WTC11 (cell line): ENCODE results near the gene PLEKHH2.

Experiments used
- ATF1 ChIP-seq: sonication (generic); formaldehyde crosslinking; IDR thresholded peaks from 2 replicates; pipeline ENCODE4 v1.8.1; 2023; ENCODE audit warnings: mild to moderate bottlenecking, moderate library complexity, missing genetic modification reagents
- NFYB ChIP-seq: sonication (generic); formaldehyde crosslinking; conservative IDR thresholded peaks from 2 replicates; pipeline ENCODE4 v1.8.0; 2022; ENCODE audit warnings: low read depth, missing genetic modification reagents
- TEAD4 ChIP-seq: sonication (generic); formaldehyde crosslinking; IDR thresholded peaks from 2 replicates; pipeline ENCODE4 v1.8.0; 2022; ENCODE audit warnings: mild to moderate bottlenecking, missing genetic modification reagents
- ZNF219 ChIP-seq: sonication (generic); formaldehyde crosslinking; IDR thresholded peaks from 2 replicates; pipeline ENCODE4 v1.8.0; 2023; ENCODE audit warnings: missing genetic modification reagents, mild to moderate bottlenecking, borderline replicate concordance
- ZNF416 ChIP-seq: fragments of 250-450 bp; sonication (Bioruptor Pico); IDR thresholded peaks from 2 replicates; pipeline ENCODE4 v1.9.0; 2021; ENCODE audit warnings: mild to moderate bottlenecking, inconsistent platforms
- TF ChIP-seq, protein P1 (sequence below): fragments of 200-600 bp; IDR thresholded peaks from 2 replicates; pipeline ENCODE4 v1.8.0; 2022; ENCODE audit warnings: antibody characterized with exemption
- TF ChIP-seq, protein P2 (sequence below): sonication (generic); formaldehyde crosslinking; IDR thresholded peaks from 2 replicates; pipeline ENCODE4 v1.8.0; 2022; ENCODE audit warnings: missing genetic modification reagents
- TF ChIP-seq, protein P3 (sequence below): sonication (generic); formaldehyde crosslinking; IDR thresholded peaks from 2 replicates; pipeline ENCODE4 v1.8.1; 2023; ENCODE audit warnings: mild to moderate bottlenecking, missing genetic modification reagents

DNA sequence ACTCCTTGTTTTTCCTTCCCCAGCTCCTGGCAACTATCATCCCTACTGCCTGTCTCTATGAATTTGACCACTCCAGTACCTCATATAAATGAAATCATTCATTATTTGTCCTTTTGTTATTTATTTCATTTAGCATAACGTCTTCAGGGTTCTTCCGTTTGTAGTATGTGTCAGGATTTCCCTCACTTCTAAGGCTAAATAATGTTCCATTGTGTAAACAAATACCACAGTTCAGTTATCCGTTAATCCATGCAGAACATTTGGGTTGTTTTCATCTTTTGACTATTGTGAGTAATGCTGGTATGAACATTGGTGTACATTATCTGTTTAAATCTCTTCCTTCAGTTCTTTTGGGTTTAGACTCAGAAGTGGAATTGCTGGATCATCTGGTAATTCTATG is 155.6 kb downstream of the PLEKHH2 start:
- TF ChIP-seq, protein P1, sequence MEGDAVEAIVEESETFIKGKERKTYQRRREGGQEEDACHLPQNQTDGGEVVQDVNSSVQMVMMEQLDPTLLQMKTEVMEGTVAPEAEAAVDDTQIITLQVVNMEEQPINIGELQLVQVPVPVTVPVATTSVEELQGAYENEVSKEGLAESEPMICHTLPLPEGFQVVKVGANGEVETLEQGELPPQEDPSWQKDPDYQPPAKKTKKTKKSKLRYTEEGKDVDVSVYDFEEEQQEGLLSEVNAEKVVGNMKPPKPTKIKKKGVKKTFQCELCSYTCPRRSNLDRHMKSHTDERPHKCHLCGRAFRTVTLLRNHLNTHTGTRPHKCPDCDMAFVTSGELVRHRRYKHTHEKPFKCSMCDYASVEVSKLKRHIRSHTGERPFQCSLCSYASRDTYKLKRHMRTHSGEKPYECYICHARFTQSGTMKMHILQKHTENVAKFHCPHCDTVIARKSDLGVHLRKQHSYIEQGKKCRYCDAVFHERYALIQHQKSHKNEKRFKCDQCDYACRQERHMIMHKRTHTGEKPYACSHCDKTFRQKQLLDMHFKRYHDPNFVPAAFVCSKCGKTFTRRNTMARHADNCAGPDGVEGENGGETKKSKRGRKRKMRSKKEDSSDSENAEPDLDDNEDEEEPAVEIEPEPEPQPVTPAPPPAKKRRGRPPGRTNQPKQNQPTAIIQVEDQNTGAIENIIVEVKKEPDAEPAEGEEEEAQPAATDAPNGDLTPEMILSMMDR: no peak
- TF ChIP-seq NFYB (CRISPR knock-in tag) (no peak), ZNF219 (CRISPR knock-in tag) (no peak), ZNF416 (CRISPR knock-in tag) (no peak), TEAD4 (CRISPR knock-in tag) (no peak), ATF1 (CRISPR knock-in tag) (no peak)
- TF ChIP-seq, protein P2, sequence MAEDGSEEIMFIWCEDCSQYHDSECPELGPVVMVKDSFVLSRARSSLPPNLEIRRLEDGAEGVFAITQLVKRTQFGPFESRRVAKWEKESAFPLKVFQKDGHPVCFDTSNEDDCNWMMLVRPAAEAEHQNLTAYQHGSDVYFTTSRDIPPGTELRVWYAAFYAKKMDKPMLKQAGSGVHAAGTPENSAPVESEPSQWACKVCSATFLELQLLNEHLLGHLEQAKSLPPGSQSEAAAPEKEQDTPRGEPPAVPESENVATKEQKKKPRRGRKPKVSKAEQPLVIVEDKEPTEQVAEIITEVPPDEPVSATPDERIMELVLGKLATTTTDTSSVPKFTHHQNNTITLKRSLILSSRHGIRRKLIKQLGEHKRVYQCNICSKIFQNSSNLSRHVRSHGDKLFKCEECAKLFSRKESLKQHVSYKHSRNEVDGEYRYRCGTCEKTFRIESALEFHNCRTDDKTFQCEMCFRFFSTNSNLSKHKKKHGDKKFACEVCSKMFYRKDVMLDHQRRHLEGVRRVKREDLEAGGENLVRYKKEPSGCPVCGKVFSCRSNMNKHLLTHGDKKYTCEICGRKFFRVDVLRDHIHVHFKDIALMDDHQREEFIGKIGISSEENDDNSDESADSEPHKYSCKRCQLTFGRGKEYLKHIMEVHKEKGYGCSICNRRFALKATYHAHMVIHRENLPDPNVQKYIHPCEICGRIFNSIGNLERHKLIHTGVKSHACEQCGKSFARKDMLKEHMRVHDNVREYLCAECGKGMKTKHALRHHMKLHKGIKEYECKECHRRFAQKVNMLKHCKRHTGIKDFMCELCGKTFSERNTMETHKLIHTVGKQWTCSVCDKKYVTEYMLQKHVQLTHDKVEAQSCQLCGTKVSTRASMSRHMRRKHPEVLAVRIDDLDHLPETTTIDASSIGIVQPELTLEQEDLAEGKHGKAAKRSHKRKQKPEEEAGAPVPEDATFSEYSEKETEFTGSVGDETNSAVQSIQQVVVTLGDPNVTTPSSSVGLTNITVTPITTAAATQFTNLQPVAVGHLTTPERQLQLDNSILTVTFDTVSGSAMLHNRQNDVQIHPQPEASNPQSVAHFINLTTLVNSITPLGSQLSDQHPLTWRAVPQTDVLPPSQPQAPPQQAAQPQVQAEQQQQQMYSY: no peak
- TF ChIP-seq, protein P3, sequence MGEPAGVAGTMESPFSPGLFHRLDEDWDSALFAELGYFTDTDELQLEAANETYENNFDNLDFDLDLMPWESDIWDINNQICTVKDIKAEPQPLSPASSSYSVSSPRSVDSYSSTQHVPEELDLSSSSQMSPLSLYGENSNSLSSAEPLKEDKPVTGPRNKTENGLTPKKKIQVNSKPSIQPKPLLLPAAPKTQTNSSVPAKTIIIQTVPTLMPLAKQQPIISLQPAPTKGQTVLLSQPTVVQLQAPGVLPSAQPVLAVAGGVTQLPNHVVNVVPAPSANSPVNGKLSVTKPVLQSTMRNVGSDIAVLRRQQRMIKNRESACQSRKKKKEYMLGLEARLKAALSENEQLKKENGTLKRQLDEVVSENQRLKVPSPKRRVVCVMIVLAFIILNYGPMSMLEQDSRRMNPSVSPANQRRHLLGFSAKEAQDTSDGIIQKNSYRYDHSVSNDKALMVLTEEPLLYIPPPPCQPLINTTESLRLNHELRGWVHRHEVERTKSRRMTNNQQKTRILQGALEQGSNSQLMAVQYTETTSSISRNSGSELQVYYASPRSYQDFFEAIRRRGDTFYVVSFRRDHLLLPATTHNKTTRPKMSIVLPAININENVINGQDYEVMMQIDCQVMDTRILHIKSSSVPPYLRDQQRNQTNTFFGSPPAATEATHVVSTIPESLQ (CRISPR knock-in tag): no peak
